SJSA1 (cell line): ENCODE measurements around the gene MANBA. TPM values are rescaled to one million over a fixed set of nuclear protein-coding genes. Genes with fewer than 3 reads are reported as not detected.
"Not testable (repeated sequence)": the region's sequence is repeated elsewhere in the genome, so short reads cannot be mapped to it uniquely, and the experiment has no call there.

Source experiments
- DNase-seq, 2 experiments: peaks; one replicate each; pipeline ENCODE4 v3.0.0-alpha.2; 2015 to 2020; ENCODE audit warnings: low spot score in 2 of 2, low read depth in 1 of 2
- H3K27ac ChIP-seq: fragments of 250-450 bp; sonication (Bioruptor Pico); 2 replicates; pipeline ENCODE4 v1.5.1; 2020; ENCODE audit warnings: mild to moderate bottlenecking, moderate library complexity
- H3K27me3 ChIP-seq: fragments of 250-450 bp; sonication (Bioruptor Pico); replicated peaks from 2 replicates; pipeline ENCODE4 v1.5.1; 2020; ENCODE audit warnings: mild to moderate bottlenecking, moderate library complexity
- H3K36me3 ChIP-seq: fragments of 250-450 bp; sonication (Bioruptor Pico); 2 replicates; pipeline ENCODE4 v1.5.1; 2020; ENCODE audit warnings: mild to moderate bottlenecking
- H3K4me1 ChIP-seq: fragments of 250-450 bp; sonication (Bioruptor Pico); replicated peaks from 2 replicates; pipeline ENCODE4 v1.6.1; 2021; ENCODE audit warnings: mild to moderate bottlenecking
- H3K4me3 ChIP-seq: fragments of 250-450 bp; sonication (Bioruptor Pico); 2 replicates; pipeline ENCODE4 v1.5.1; 2020; ENCODE audit warnings: mild to moderate bottlenecking
- H3K9me3 ChIP-seq: fragments of 250-450 bp; sonication (Bioruptor Pico); replicated peaks from 2 replicates; pipeline ENCODE4 v1.5.1; 2020; ENCODE audit warnings: mild to moderate bottlenecking
- total RNA-seq: library from RNA; depleted of rRNA; stranded (reverse); fragments of >200 nt; shearing (Covaris generic); gene quantifications from 2 replicates; pipeline ENCODE4 v1.2.3, GENCODE V29; 2014

Gene MANBA
- total RNA-seq, 1 experiment from 2014 or later, result 13.2 TPM

DNA sequence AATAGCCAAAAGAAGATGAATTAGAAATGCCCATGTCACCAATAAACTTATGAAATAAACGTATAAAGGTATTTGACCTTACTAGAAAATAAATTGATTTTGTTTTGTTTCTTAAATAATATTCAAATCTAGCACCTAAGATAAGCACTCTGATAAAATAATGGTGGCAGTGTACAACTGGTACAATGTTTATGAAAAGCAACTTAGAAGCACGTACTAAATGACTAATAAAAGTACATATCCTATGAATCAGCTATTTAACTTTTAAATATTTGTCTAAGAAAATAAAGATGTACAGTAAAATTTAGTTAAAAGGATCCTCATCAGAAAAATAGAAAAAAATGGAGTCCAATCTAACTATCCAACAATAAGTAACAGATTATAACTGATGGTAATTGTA lies 6.7 kb downstream of the MANBA start:
- no peaks in the 10 kb centered on the region for H3K27me3 ChIP-seq
- H3K4me1 ChIP-seq, result no peaks in the 10 kb centered on the region
- no peaks in the 10 kb centered on the region for H3K36me3 ChIP-seq
- no peak overlapping the region for H3K4me3 ChIP-seq
- no peak overlapping the region for H3K27ac ChIP-seq
- H3K9me3 ChIP-seq, result no peaks in the 10 kb centered on the region
- no peak for DNase-seq

DNA sequence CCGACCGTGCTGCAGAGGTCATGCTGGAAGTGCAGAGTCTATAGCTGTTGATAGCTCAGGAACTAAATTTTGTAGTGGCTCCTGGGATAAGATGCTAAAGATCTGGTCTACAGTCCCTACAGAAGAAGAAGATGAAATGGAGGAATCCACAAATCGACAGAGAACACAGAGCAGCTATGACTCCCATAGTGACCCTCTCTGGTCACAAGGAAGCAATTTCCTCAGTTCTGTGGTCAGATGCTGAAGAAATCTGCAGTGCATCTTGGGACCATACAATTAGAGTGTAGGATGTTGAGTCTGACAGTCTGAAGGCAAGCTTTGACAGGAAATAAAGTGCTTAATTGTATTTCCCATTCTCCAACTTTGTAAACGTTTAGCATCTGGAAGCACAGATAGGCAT lies 8.8 kb downstream of the MANBA start:
- Histone ChIP-seq H3K27ac (no peak overlapping the region), H3K4me1 (no peaks in the 10 kb centered on the region), H3K4me3 (no peak overlapping the region), H3K27me3 (no peaks in the 10 kb centered on the region), H3K36me3 (no peaks in the 10 kb centered on the region), H3K9me3 (no peaks in the 10 kb centered on the region)
- DNase-seq, result no peak

DNA sequence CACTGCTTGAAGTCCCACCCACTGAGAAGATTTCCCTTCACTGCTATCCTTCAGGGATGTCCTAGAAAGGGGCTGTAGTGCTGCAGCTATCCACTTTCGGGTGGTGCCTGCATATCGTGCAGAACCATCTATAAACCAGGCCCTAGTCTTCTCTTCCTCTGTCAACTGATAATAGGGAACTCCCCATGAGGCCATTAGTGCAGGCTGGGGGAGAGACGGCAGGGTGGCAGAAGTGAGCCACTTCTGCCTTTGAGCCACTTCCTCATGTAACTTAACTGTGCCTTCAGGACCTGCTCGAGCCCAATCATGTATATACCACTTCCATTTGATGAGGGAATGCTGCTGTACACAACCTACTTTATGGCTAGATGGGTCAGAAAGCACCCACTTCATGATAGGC lies 17.4 kb downstream of the MANBA start:
- not testable (repeated sequence) for H3K36me3 ChIP-seq, H3K27me3 ChIP-seq, H3K4me1 ChIP-seq, H3K9me3 ChIP-seq, H3K4me3 ChIP-seq, DNase-seq, H3K27ac ChIP-seq

DNA sequence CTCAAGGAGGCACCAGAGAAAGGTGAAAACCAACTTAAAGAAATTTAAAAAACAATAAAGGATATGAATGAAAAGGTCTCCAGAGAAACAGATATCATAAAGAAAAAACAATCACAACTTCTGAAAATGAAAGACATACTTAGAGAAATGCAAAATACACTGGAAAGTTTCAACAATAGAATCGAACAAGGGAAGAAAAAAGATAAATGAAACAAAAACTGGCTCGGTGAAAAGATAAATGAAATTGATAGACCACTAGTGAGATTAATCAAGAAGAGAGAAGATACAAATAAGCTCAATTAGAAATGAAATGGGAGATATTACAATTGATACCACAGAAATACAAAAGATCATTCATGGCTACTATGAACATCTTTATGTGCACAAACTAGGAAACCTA lies 22.0 kb downstream of the MANBA start:
- H3K4me3 ChIP-seq, DNase-seq, H3K36me3 ChIP-seq, H3K27me3 ChIP-seq, H3K9me3 ChIP-seq, H3K27ac ChIP-seq: not testable (repeated sequence)
- peaks cover 11% of the 10 kb centered on the region for H3K4me1 ChIP-seq

DNA sequence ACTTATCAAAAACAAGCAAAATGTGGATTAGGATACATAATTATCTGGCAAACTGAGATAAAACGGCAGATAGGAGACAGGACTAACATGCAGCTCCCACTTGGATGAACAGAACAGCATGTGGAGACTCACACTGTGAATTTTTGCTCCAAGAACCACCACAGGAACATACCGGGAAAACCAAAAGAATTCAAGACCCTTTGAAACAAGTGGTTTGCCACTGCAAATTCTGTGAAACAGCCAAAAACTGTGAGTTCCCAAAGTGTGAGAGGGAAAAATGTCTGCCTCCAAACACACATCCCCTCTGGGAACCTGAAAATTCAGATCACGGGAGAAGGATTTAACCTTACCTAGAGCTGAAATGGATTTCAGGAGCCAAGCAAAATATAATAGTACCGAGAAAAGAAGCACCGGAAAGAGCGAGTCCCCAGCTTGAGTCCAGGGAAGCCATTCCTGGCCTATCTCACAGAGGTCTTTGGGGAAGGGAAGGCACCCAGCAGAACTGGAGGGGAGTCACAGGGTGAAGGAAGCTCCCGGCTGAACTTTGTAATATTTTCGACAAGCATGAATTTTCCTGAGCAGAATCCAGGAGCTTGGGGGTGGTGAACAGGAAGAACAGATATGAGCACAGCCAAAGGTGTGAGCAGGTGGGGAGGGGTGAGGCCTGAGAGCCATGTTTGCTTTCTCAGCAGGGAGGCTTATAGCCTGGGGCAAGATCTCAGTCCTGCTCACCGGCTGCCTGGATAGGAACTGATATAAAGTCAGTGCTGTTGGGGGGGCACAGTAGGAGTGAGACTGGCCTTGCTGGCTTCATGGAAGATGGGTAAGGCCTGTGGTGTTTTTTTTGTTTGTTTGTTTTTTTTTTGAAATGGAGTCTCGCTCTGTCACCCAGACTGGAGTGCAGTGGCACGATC lies 23.9 kb downstream of the MANBA start:
- DNase-seq, result no peak
- Histone ChIP-seq H3K4me1 (peaks cover 13% of the 10 kb centered on the region), H3K27ac (no peak overlapping the region), H3K36me3 (0 out of 2 replicates have a peak, but pooled peaks cover 5% of the 10 kb centered on the region), H3K9me3 (no peaks in the 10 kb centered on the region), H3K4me3 (no peak overlapping the region), H3K27me3 (no peaks in the 10 kb centered on the region)

DNA sequence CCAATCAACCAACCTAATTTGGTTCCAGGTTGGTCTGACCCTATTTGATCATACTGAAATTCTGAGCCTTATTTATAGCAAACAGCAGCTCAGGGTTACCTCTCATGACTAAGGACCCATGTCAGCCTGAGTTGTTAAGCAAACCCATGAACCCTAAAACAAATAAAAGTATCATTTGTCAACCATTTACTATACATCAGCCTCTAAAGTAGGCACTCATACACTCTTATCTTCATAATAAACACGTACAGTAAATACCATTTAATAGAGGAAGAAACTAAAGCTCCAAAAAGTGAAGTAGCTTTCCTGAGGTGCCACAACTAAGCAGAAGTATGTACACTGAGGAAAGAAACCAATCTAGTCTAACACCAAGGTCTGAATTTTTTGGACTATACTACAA lies 25.2 kb downstream of the MANBA start:
- Histone ChIP-seq H3K9me3 (no peaks in the 10 kb centered on the region), H3K27me3 (no peaks in the 10 kb centered on the region), H3K27ac (no peak overlapping the region), H3K36me3 (0 out of 2 replicates have a peak, but pooled peaks cover 5% of the 10 kb centered on the region), H3K4me3 (no peak overlapping the region), H3K4me1 (peaks cover 13% of the 10 kb centered on the region)
- DNase-seq, result no peak

DNA sequence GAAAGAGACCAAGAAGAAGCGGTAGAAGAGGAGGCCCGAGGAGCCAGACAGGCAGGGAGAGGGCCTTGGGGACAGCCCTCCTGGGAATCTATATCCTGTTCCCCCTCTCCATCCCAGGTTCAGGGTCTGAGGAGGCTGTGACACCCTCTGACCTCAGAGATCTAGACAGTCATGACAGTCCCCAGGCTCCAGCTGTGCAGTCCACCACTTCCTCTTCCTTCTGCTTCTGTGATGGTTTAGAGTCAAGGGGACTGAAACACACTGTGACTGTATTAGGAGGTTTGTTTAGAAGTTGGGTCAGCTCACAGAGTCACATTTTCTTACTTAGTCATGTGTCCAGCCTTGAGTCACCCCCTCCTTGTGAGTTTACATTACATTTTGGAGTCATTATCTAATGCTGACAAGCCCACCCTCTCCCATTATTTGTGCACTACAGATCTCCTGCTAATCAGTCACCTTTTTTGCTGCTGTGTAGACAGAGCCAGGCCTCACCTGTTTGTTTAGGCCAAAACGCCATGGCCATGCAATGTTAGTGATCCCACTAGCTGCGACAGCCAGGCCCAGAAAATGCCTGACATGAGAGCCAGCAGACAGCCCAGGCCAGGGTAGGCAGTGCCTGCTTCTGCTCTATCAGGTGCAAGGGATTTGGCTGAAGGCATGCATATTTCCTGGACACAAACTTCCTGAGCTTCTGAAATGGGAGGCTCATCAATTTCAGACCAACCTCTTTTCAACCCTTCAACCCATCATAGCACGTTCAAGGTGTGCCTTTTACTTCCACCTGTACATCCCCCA lies 26.0 kb downstream of the MANBA start:
- no peak overlapping the region for H3K4me3 ChIP-seq
- no peaks in the 10 kb centered on the region for H3K9me3 ChIP-seq
- no peaks in the 10 kb centered on the region for H3K27me3 ChIP-seq
- peaks cover 13% of the 10 kb centered on the region for H3K4me1 ChIP-seq
- H3K36me3 ChIP-seq, result 0 out of 2 replicates have a peak, but pooled peaks cover 5% of the 10 kb centered on the region
- DNase-seq, result peak in 1 of 2 experiments; percentile 25
- peak overlapping the region; percentile 40; the same call in 1 of the 2 replicates for H3K27ac ChIP-seq

DNA sequence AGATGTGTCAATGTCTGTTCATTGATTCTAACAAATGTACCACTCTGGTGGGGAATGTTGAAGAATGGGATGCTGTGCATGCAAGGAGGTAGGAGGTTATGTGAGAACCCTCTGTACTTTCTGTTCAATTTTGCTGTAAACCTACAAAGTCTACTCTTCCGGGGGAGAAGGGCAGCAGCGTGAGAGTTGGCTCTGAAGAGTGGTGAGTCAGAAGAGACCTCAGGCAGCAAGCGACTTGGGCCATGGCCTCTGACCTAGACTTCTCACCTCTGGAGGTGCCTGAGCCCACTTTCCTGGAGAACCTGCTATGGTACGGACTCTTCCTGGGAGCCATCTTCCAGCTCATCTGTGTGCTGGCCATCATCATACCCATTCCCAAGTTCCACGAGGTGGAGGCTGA lies 26.7 kb downstream of the MANBA start:
- H3K27me3 ChIP-seq, result no peaks in the 10 kb centered on the region
- H3K4me1 ChIP-seq, result peaks cover 13% of the 10 kb centered on the region
- H3K36me3 ChIP-seq, result 0 out of 2 replicates have a peak, but pooled peaks cover 5% of the 10 kb centered on the region
- H3K9me3 ChIP-seq, result no peaks in the 10 kb centered on the region
- H3K27ac ChIP-seq, result peak overlapping the region; percentile 40; the same call in 1 of the 2 replicates
- DNase-seq, result no peak
- H3K4me3 ChIP-seq, result no peak overlapping the region

DNA sequence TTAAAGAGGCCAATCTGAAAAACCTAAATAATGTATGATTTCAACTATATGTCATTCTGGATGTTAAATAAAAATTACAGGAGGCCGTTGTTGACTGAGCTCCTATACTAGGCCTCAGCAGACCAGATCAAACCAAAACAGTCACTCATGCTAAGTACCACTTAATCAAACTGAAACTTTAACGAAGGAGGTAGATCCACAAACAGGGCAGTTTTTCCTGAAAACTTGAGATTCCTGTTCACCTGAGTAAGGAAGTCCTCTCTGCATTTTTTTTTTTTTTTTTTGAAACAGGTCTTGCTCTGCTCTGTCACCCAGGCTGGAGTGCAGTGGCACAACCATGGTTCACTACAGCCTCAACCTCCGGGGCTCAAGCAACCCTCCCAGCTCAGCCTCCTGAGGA lies 27.7 kb downstream of the MANBA start:
- Histone ChIP-seq H3K9me3 (no peaks in the 10 kb centered on the region), H3K27ac (no peak overlapping the region), H3K4me1 (peaks cover 13% of the 10 kb centered on the region), H3K27me3 (no peaks in the 10 kb centered on the region), H3K36me3 (0 out of 2 replicates have a peak, but pooled peaks cover 5% of the 10 kb centered on the region), H3K4me3 (no peak overlapping the region)
- DNase-seq, result no peak

DNA sequence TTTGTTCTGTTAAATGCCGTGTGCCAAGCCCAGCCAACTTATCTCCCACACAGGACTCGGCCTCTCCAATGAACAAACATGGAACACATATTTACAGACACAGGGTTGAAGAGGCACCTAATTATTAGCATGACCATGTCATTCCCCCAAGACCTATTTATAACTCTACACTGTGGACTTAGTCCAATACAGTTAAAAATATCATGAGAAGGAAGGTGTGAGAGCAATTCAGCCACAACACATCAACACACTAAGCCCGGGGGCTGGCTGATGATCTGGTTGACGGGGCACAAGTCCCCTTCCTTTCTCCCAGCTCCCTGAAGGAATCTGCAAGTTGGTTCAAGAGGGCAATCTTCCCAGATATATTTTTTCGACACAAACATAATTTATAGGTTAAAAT lies 28.1 kb downstream of the MANBA start:
- Histone ChIP-seq H3K9me3 (no peaks in the 10 kb centered on the region), H3K4me1 (peaks cover 13% of the 10 kb centered on the region), H3K27ac (no peak overlapping the region), H3K27me3 (no peaks in the 10 kb centered on the region), H3K4me3 (no peak overlapping the region), H3K36me3 (0 out of 2 replicates have a peak, but pooled peaks cover 5% of the 10 kb centered on the region)
- DNase-seq, result no peak

DNA sequence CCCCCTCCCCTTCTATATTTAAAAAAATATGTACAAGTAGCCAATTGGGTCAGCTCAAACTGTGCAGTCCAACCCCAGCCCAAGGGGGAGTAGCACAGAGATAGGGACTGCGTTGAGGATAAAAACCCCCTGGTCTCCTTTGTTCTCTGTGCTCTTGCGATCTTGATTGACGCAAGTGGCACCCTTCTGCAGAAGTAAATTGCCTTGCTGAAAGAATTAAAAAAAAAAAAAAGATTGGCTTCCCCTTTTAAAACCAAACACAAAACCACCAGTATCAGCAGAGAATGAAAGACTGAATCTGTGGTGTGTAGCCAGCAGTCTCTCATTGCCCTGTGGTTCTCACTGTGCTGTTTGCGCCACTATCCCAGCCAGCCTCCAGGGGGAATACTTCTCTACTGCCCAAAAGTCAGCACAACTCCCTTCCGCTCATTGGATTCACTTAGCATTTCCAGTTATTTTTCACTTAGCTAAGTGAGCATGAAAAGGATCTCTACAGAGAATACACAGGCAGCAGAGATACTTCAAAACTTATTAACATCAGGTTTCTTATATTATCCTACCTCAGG lies 29.7 kb downstream of the MANBA start:
- Histone ChIP-seq H3K4me1 (peaks cover 13% of the 10 kb centered on the region), H3K9me3 (no peaks in the 10 kb centered on the region), H3K4me3 (no peak overlapping the region), H3K27me3 (no peaks in the 10 kb centered on the region), H3K36me3 (0 out of 2 replicates have a peak, but pooled peaks cover 5% of the 10 kb centered on the region), H3K27ac (no peak overlapping the region)
- DNase-seq, result no peak

DNA sequence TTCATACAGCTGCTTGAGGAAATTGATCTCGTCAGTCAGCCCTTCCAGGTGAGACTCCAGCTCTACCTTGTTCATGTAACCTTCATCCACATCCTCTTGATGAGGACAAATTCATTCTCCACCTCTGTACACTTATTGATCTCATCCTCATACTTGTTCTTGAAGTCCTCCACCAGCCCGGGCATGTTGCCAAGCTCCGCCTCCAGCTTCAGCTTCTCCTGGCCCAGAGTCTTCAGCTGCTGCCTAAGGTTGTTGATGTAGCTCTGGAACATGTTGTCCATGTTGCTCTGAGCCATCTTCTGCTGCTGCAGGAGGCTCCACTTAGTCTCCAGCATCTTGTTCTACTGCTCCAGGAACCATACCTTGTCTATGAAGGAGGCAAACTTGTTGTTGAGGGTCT lies 31.3 kb downstream of the MANBA start:
- not testable (repeated sequence) for H3K36me3 ChIP-seq, H3K4me3 ChIP-seq, DNase-seq, H3K4me1 ChIP-seq, H3K27ac ChIP-seq, H3K27me3 ChIP-seq, H3K9me3 ChIP-seq

DNA sequence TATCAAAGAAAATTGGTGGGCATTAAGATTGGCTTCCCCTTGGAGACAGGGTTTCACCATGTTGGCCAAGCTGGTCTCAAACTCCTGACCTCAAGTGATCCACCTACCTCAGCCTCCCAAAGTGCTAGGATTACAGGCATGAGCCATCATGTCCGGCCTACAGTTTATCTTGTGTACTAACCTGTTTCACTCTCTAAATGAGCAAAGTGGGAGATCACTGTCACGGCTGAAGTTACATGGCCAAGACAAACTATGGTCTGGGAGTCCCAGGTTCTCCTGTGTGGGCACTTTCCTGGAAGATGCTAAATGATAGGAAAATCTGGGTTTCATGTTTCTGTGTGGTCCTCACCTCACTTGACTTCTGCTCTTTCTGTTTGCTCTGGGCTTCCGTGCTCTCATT lies 33.8 kb downstream of the MANBA start:
- not testable (repeated sequence) for H3K4me3 ChIP-seq, H3K9me3 ChIP-seq, H3K4me1 ChIP-seq, DNase-seq, H3K27ac ChIP-seq, H3K27me3 ChIP-seq, H3K36me3 ChIP-seq

DNA sequence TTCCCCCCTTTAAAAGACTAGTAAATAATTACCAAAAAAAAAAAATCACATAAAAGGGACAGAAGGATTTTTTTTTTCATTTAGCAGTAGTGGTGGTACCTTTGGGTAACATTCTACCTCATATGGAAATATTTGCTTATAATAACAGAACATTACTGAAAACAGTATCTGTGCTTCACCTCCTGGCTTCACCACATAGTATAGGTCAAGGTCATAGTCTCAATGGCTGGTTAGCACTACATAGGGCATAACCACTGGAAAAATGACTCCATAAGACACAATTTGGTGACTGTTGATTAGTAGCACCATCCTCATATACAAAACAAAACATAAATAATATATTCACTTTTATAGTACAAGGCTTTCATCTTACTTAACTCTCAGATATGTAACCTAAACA lies 34.7 kb downstream of the MANBA start:
- DNase-seq, result no peak

More for the DNA sequence above, 34.7 kb downstream of the MANBA start:
- Histone ChIP-seq H3K27ac (no peak overlapping the region), H3K4me1 (no peaks in the 10 kb centered on the region), H3K9me3 (no peaks in the 10 kb centered on the region), H3K4me3 (no peak overlapping the region), H3K27me3 (no peaks in the 10 kb centered on the region), H3K36me3 (no peaks in the 10 kb centered on the region)
